Measurements from ENCODE around the gene CFAP47. TPM values are rescaled to one million over a fixed set of nuclear protein-coding genes. Genes with fewer than 3 reads are reported as not detected.

CFAP47 gene
- total RNA-seq, 3 donors from 2014 or later (not counting 1 experiment from before 2014, with no cell fraction given): not detected

DNA sequence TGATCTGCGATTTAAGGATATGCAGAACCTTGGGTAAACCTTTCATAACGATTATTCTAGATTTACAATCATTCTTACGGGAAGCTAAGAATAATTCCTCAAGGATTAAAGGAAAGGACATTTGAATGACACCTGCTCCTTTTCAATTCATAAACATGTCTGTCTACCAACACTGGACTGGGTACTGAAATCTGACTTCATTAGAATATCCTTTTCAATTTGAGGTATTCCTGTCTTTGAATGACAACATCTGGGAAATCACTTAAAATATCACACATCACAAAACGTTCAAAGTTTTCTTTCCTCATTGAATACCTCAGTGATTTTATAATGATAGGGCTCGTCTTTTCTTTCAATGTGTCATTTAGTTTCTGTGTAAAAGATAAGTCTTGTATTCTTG is 87.7 kb downstream of the CFAP47 start:
- H3K4me3 ChIP-seq (ENCODE audit: low read length): no peak overlapping the region
- H3K4me3 Mint-ChIP-seq: no peak overlapping the region
- H3K4me1 Mint-ChIP-seq: no peaks in the 10 kb centered on the region
- intact Hi-C loops (cut with micrococcal nuclease): no loop called here
- H3K36me3 ChIP-seq (ENCODE audit: control insufficient read depth, insufficient read depth, low read length): no peaks in the 10 kb centered on the region
- TF ChIP-seq, protein P1, sequence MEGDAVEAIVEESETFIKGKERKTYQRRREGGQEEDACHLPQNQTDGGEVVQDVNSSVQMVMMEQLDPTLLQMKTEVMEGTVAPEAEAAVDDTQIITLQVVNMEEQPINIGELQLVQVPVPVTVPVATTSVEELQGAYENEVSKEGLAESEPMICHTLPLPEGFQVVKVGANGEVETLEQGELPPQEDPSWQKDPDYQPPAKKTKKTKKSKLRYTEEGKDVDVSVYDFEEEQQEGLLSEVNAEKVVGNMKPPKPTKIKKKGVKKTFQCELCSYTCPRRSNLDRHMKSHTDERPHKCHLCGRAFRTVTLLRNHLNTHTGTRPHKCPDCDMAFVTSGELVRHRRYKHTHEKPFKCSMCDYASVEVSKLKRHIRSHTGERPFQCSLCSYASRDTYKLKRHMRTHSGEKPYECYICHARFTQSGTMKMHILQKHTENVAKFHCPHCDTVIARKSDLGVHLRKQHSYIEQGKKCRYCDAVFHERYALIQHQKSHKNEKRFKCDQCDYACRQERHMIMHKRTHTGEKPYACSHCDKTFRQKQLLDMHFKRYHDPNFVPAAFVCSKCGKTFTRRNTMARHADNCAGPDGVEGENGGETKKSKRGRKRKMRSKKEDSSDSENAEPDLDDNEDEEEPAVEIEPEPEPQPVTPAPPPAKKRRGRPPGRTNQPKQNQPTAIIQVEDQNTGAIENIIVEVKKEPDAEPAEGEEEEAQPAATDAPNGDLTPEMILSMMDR (IDR thresholded peaks at IDR 0.05): no peak
- ATAC-seq (no peak), DNase-seq (no peak)
- no peaks in the 10 kb centered on the region for H3K4me1 ChIP-seq (ENCODE audit: control insufficient read depth, insufficient read depth, low read length)
- H3K27ac Mint-ChIP-seq: no peak overlapping the region
- H3K9me3 ChIP-seq (ENCODE audit: control insufficient read depth, insufficient read depth, low read length): no peaks in the 10 kb centered on the region
- H3K27ac ChIP-seq (ENCODE audit: low read length): no peak overlapping the region
- no peaks in the 10 kb centered on the region for H3K27me3 ChIP-seq (ENCODE audit: control insufficient read depth, insufficient read depth, low read length)
- no peaks in the 10 kb centered on the region for H3K27me3 Mint-ChIP-seq (ENCODE audit: low read depth in 2 of 2)
- peaks cover 6% of the 10 kb centered on the region for H3K36me3 Mint-ChIP-seq
- H3K9me3 Mint-ChIP-seq: peaks cover under 1 to 7% of the 10 kb centered on the region in 2 donors
- WGBS (ENCODE audit: insufficient coverage): 93% methylated on average over 2 of the region's 5 CpGs

DNA sequence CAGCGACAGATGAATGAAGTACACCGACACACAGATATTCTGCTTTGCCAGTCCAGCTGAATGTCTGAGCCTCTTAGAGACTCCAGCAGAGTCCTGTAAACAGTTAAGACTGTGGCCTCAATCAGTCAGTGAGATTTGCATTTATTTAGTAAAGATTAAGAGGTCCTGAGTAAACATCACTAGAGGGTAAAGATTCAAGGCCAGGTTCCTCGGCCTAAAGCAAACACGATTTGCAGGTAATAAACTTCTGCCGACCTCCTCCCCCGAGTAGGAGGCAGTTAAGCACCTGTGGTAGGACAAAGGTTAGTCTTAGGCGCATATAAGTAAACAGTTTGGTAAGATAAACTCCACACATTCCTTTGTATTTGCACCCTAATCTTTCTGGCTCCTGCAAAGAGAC is 99.6 kb downstream of the CFAP47 start:
- H3K4me1 ChIP-seq (ENCODE audit: control insufficient read depth, insufficient read depth, low read length): no peaks in the 10 kb centered on the region
- H3K4me3 Mint-ChIP-seq: no peak overlapping the region
- H3K4me1 Mint-ChIP-seq: no peaks in the 10 kb centered on the region
- TF ChIP-seq, protein P1 (IDR thresholded peaks at IDR 0.05): no peak
- H3K27me3 ChIP-seq (ENCODE audit: control insufficient read depth, insufficient read depth, low read length): no peaks in the 10 kb centered on the region
- no peaks in the 10 kb centered on the region for H3K9me3 ChIP-seq (ENCODE audit: control insufficient read depth, insufficient read depth, low read length)
- intact Hi-C loops (cut with micrococcal nuclease): no loop called here
- no peak overlapping the region for H3K4me3 ChIP-seq (ENCODE audit: low read length)
- no peak overlapping the region for H3K27ac ChIP-seq (ENCODE audit: low read length)
- H3K36me3 ChIP-seq (ENCODE audit: control insufficient read depth, insufficient read depth, low read length): no peaks in the 10 kb centered on the region
- peaks cover 11 to 14% of the 10 kb centered on the region in 2 donors for H3K9me3 Mint-ChIP-seq
- H3K36me3 Mint-ChIP-seq: peaks cover 7% of the 10 kb centered on the region
- WGBS (ENCODE audit: insufficient coverage): 84% methylated on average over 6 of the region's 7 CpGs
- DNase-seq: no peak
- H3K27me3 Mint-ChIP-seq (ENCODE audit: low read depth in 2 of 2): no peaks in the 10 kb centered on the region
- no peak for ATAC-seq
- no peak overlapping the region for H3K27ac Mint-ChIP-seq

DNA sequence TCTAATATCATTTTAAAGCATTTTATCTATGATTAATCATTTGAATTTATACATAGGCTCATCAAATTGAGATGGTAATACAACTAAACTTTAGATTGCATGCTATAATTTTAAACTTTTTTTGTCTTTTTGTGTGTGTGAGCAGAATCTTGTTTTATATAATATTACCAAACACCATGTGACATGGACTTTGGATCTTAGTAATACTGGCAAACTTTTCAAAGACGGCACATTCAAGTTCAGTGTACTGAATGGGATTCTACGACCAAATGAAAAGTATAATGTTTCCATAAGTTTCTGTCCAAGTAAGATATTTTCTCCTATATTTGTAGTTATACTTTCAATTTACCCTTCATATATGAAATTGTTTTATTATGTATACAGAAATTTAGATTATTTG is 116.0 kb downstream of the CFAP47 start:
- TF ChIP-seq, protein P1 (IDR thresholded peaks at IDR 0.05): no peak
- intact Hi-C loops (cut with micrococcal nuclease): no loop called here
- Histone ChIP-seq H3K36me3 (ENCODE audit: control insufficient read depth, insufficient read depth, low read length) (no peaks in the 10 kb centered on the region), H3K27me3 (ENCODE audit: control insufficient read depth, insufficient read depth, low read length) (no peaks in the 10 kb centered on the region), H3K4me1 (ENCODE audit: control insufficient read depth, insufficient read depth, low read length) (no peaks in the 10 kb centered on the region), H3K27ac (ENCODE audit: low read length) (no peak overlapping the region), H3K9me3 (ENCODE audit: control insufficient read depth, insufficient read depth, low read length) (no peaks in the 10 kb centered on the region), H3K4me3 (ENCODE audit: low read length) (no peak overlapping the region)
- Mint-ChIP-seq H3K27me3 (ENCODE audit: low read depth in 2 of 2) (no peaks in the 10 kb centered on the region), H3K9me3 (peaks cover 0 to 6% of the 10 kb centered on the region in 2 donors), H3K4me1 (no peaks in the 10 kb centered on the region), H3K4me3 (no peak overlapping the region), H3K27ac (no peak overlapping the region), H3K36me3 (no peaks in the 10 kb centered on the region)
- WGBS (ENCODE audit: insufficient coverage): no CpG with 5 or more reads among the region's 2 CpGs
- ATAC-seq: no peak
- DNase-seq: no peak

DNA sequence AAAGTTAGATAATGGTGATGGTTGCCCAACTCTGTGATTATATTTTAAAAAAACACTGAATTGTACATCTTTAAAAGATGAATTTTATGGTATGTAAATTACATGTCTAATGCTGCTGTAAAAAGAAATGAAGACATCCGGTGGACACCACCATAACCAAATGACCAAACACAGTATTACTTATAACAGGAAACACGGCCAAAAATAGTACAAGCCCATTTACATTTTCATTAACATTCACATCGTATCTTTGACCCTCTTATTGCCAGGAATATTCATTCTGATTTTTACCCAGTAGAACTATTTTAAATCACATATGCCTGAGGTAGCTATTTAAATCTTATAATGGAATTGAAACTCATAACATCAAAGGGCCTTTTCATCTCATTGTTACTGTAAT is 143.2 kb downstream of the CFAP47 start:
- Mint-ChIP-seq H3K27ac (no peak overlapping the region), H3K27me3 (ENCODE audit: low read depth in 2 of 2) (no peaks in the 10 kb centered on the region), H3K4me1 (no peaks in the 10 kb centered on the region), H3K4me3 (no peak overlapping the region), H3K36me3 (no peaks in the 10 kb centered on the region), H3K9me3 (peaks cover 9 to 12% of the 10 kb centered on the region in 2 donors)
- Histone ChIP-seq H3K9me3 (ENCODE audit: control insufficient read depth, insufficient read depth, low read length) (no peaks in the 10 kb centered on the region), H3K4me3 (ENCODE audit: low read length) (no peak overlapping the region), H3K27ac (ENCODE audit: low read length) (no peak overlapping the region), H3K27me3 (ENCODE audit: control insufficient read depth, insufficient read depth, low read length) (no peaks in the 10 kb centered on the region), H3K36me3 (ENCODE audit: control insufficient read depth, insufficient read depth, low read length) (no peaks in the 10 kb centered on the region), H3K4me1 (ENCODE audit: control insufficient read depth, insufficient read depth, low read length) (no peaks in the 10 kb centered on the region)
- TF ChIP-seq, protein P1 (IDR thresholded peaks at IDR 0.05): no peak
- intact Hi-C loops (cut with micrococcal nuclease): no loop called here
- WGBS (ENCODE audit: insufficient coverage): 70% methylated on average over 2 of the region's 3 CpGs
- ATAC-seq (no peak), DNase-seq (no peak)

Measured in natural killer cell (primary cell).